HG03457 (cell line): Measurements from ENCODE around the gene B3GLCT.
"Not testable (repeated sequence)": the region's sequence is repeated elsewhere in the genome, so short reads cannot be mapped to it uniquely, and the experiment has no call there.

Source experiments
- ATAC-seq: cut with Tn5 transposase; IDR thresholded peaks from one replicate; pipeline ENCODE4 v1.9.1; 2021; ENCODE audit warnings: moderate number of reproducible peaks; ENCODE audit not compliant: unreplicated experiment

Gene B3GLCT

GRCh38 chr13:31199849-31200636 lies at the start of gene B3GLCT:
TSS of gene B3GLCT (plus strand) at chr13:31199975. CDS start at chr13:31200085, 110 bp downstream.
- ATAC-seq = peak; percentile 74

- ATAC-seq = no peak
Observed at GRCh38 chr13:31150315-31150985, 49.3 kb upstream of the B3GLCT start.

- no peak for ATAC-seq
Observed at GRCh38 chr13:31151837-31152236, 47.9 kb upstream of the B3GLCT start.

- ATAC-seq = no peak
Observed at GRCh38 chr13:31154939-31155338, 44.8 kb upstream of the B3GLCT start.

- ATAC-seq = no peak
Observed at GRCh38 chr13:31159306-31159705, 40.5 kb upstream of the B3GLCT start.

GRCh38 chr13:31160857-31161556 lies 38.8 kb upstream of the B3GLCT start:
- peak; percentile 17 for ATAC-seq

GRCh38 chr13:31161557-31162150 lies 38.1 kb upstream of the B3GLCT start, which contains the start of gene HSPH1:
TSS of gene HSPH1 (minus strand) at chr13:31161904. CDS start at chr13:31161582, 322 bp downstream.
- peak; percentile 74 for ATAC-seq

- peak; percentile 85 for ATAC-seq
Observed at GRCh38 chr13:31162151-31163008, 37.4 kb upstream of the B3GLCT start.

GRCh38 chr13:31166591-31166990 lies 33.2 kb upstream of the B3GLCT start:
- ATAC-seq = no peak

GRCh38 chr13:31167490-31167889 lies 32.3 kb upstream of the B3GLCT start:
- ATAC-seq = peak; percentile 58

GRCh38 chr13:31168166-31168565 lies 31.6 kb upstream of the B3GLCT start:
- no peak for ATAC-seq

- ATAC-seq = no peak
Observed at GRCh38 chr13:31168736-31169135, 31.0 kb upstream of the B3GLCT start.

GRCh38 chr13:31172001-31172400 lies 27.8 kb upstream of the B3GLCT start:
- ATAC-seq = no peak

- ATAC-seq = no peak
Observed at GRCh38 chr13:31172535-31172934, 27.2 kb upstream of the B3GLCT start.

- ATAC-seq = no peak
Observed at GRCh38 chr13:31174018-31174417, 25.8 kb upstream of the B3GLCT start.

- no peak for ATAC-seq
Observed at GRCh38 chr13:31175847-31176532, 23.8 kb upstream of the B3GLCT start.

GRCh38 chr13:31177813-31178495 lies 21.8 kb upstream of the B3GLCT start:
- not testable (repeated sequence) for ATAC-seq

- no peak for ATAC-seq
Observed at GRCh38 chr13:31179241-31179640, 20.5 kb upstream of the B3GLCT start.

GRCh38 chr13:31179754-31180153 lies 20.0 kb upstream of the B3GLCT start:
- ATAC-seq = no peak
